Body of pancreas (tissue), 4 donors: ENCODE measurements around the gene ADARB1.

Experiments
- CTCF ChIP-seq, 7 experiments: fragments of 450-650 bp in 4 of 7; fragments of 200-600 bp in 3 of 7; sonication (generic) in 3 of 7; IDR thresholded peaks; one replicate each; pipeline ENCODE4 v1.5.1; 2016 to 2019; ENCODE audit warnings: antibody characterized with exemption in 7 of 7
- POLR2A ChIP-seq, 3 donors: fragments of 450-650 bp; IDR thresholded peaks; one replicate each; pipeline ENCODE4 v1.6.1; 2016; ENCODE audit warnings: antibody characterized with exemption in 3 of 3, mild to moderate bottlenecking in 2 of 3

- TF ChIP-seq CTCF (IDR thresholded peaks at IDR 0.05) (no peak), POLR2A (IDR thresholded peaks at IDR 0.05) (no peak)
Measured at GRCh38 chr21:45261093-45261492, 186.7 kb downstream of the ADARB1 start.
